ENCODE measurements around the gene MAP3K7.

MAP3K7 gene

GRCh38 chr6:90465686-90466085, 121.2 kb downstream of the MAP3K7 start:
- H3K27me3 Mint-ChIP-seq (ENCODE audit: low read depth, poor library complexity) = no peaks in the 10 kb centered on the region
- no peak for DNase-seq
- no peak overlapping the region for H3K27ac Mint-ChIP-seq
- TF ChIP-seq, protein P1, sequence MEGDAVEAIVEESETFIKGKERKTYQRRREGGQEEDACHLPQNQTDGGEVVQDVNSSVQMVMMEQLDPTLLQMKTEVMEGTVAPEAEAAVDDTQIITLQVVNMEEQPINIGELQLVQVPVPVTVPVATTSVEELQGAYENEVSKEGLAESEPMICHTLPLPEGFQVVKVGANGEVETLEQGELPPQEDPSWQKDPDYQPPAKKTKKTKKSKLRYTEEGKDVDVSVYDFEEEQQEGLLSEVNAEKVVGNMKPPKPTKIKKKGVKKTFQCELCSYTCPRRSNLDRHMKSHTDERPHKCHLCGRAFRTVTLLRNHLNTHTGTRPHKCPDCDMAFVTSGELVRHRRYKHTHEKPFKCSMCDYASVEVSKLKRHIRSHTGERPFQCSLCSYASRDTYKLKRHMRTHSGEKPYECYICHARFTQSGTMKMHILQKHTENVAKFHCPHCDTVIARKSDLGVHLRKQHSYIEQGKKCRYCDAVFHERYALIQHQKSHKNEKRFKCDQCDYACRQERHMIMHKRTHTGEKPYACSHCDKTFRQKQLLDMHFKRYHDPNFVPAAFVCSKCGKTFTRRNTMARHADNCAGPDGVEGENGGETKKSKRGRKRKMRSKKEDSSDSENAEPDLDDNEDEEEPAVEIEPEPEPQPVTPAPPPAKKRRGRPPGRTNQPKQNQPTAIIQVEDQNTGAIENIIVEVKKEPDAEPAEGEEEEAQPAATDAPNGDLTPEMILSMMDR (IDR thresholded peaks at IDR 0.05) = no peak
- H3K4me3 Mint-ChIP-seq = no peak overlapping the region
- H3K36me3 Mint-ChIP-seq (ENCODE audit: low read depth) = peaks cover under 1% of the 10 kb centered on the region
- H3K4me1 Mint-ChIP-seq = peaks cover 23% of the 10 kb centered on the region
- H3K9me3 Mint-ChIP-seq = peaks cover 2% of the 10 kb centered on the region

- Mint-ChIP-seq H3K4me1 (peaks cover 20% of the 10 kb centered on the region), H3K36me3 (ENCODE audit: low read depth) (peaks cover 4% of the 10 kb centered on the region), H3K4me3 (no peak overlapping the region), H3K9me3 (peaks cover 14% of the 10 kb centered on the region), H3K27ac (no peak overlapping the region), H3K27me3 (ENCODE audit: low read depth, poor library complexity) (no peaks in the 10 kb centered on the region)
- TF ChIP-seq, protein P1 (IDR thresholded peaks at IDR 0.05) = no peak
- DNase-seq = no peak
Observed at GRCh38 chr6:90464507-90464906, 122.4 kb downstream of the MAP3K7 start.

DNA sequence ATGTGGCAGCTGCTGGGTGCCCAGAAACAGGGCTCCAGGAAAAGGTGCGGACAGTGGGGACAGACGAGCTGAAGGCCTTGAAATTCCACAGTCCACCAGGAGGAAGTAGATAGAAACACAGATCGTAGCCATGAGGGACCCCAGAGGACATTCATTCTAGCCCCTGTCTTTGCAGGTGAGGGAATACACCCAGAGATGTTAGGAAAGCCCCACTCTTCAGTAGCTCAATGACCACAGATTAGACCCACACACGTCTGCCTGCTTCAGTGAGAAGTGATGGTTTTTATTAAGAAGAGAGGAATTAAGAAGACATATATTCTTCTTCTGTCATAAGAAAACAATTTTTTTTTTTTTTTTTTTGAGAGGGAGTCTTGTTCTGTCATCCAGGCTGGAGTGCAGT, 123.0 kb downstream of the MAP3K7 start:
- Mint-ChIP-seq H3K4me1 (peaks cover 27% of the 10 kb centered on the region), H3K27ac (no peak overlapping the region), H3K4me3 (no peak overlapping the region), H3K9me3 (peaks cover 20% of the 10 kb centered on the region), H3K27me3 (ENCODE audit: low read depth, poor library complexity) (no peaks in the 10 kb centered on the region), H3K36me3 (ENCODE audit: low read depth) (peaks cover 4% of the 10 kb centered on the region)
- DNase-seq = no peak
- TF ChIP-seq, protein P1 (IDR thresholded peaks at IDR 0.05) = no peak

Measured in nephron progenitor cell (in vitro differentiated cells).